WERI-Rb-1 (cell line): ENCODE results near the gene DOK7.

ENCODE experiments used
- DNase-seq: peaks from one replicate; pipeline ENCODE4 v3.0.0-alpha.2; 2020
- H3K27ac ChIP-seq: fragments of 250-450 bp; sonication (Bioruptor Pico); 2 replicates; pipeline ENCODE4 v1.5.1; 2020; ENCODE audit warnings: mild to moderate bottlenecking, moderate library complexity
- H3K27me3 ChIP-seq: fragments of 250-450 bp; sonication (Bioruptor Pico); 2 replicates; pipeline ENCODE4 v1.5.1; 2021; ENCODE audit warnings: mild to moderate bottlenecking, low read depth, moderate library complexity; ENCODE audit not compliant: insufficient read depth, severe bottlenecking
- H3K36me3 ChIP-seq: fragments of 250-450 bp; sonication (Bioruptor Pico); 2 replicates; pipeline ENCODE4 v1.5.1; 2020; ENCODE audit warnings: mild to moderate bottlenecking, moderate library complexity
- H3K4me3 ChIP-seq: 2 replicates; pipeline ENCODE4 v1.5.1; 2011; ENCODE audit warnings: low read depth, mild to moderate bottlenecking, control low read depth, low read length
- H3K9me3 ChIP-seq: fragments of 250-450 bp; sonication (Bioruptor Pico); 2 replicates; pipeline ENCODE4 v1.5.1; 2021; ENCODE audit warnings: mild to moderate bottlenecking, moderate library complexity; ENCODE audit not compliant: severe bottlenecking
- CTCF ChIP-seq: IDR thresholded peaks from 2 replicates; pipeline ENCODE4 v1.5.1; 2011; ENCODE audit warnings: low read depth, mild to moderate bottlenecking, control low read depth, inconsistent platforms, low read length

The DOK7 gene

DNA sequence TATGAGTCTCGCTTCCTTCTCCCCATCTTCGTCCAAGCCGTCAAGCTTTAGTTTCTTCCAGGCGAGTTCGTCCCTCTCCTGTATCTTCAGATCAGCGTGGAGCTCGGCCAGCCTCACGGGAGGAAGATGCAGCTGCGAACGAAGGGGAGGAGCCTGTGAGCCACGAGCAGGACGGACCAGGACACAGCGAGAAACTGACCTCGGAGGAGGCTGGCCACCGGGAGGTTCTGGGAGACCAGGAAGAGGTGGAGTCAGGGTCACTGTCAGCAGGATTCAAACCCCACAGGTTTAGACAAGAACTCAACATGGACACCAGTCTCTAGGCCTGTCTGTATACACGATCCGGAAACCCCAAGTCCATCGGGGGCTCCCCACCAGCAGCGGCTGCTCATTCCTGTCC, 61.8 kb downstream of the DOK7 start:
- Histone ChIP-seq H3K36me3 (peaks cover 80% of the 10 kb centered on the region), H3K9me3 (no peaks in the 10 kb centered on the region), H3K4me3 (no peak overlapping the region), H3K27ac (no peak overlapping the region), H3K27me3 (no peaks in the 10 kb centered on the region)
- no peak for DNase-seq
- TF ChIP-seq CTCF: no peak

DNA sequence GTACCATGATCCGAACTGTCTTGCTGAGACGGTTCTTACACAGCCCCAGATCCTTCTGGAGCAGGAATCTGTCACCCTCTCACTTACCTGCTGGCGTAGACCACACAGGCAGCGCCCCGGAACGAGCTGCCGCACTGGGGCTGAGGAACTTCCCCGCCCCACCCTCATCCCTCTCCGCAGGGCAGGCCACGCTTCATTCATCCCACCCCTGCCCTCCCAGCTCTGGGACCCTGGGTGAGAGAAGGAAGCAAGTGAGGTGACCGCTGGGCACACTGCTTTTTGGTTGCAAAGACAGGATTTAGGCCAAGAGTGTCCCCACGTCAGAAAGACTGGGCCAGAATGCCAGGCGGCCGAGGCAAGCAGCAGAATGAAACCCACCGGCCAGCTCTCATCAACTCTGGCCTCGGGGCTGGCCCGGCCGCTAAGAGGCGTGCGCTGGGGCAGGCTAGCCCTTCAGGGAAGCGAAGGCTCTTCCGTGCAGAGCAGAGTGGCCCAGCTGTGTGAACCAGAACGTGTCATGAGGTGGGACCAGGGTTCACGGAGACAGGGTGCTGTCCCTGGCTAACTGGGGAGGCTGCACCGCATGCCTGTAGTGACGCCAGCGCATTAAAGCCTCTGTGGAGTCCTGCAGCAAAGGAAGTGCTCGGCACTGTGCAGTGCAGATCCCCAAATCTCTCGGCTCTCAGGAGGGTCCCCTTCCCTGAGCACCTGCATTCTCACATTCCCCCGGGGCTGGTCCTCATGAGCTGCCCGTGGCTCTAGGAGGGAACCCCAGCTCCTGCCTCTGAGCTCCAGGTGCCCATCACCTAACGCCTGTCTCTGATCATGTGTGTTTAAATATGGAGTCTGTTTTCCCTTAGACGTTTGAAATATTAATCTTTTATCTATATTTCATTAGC, 62.7 kb downstream of the DOK7 start:
- no peak for TF ChIP-seq CTCF
- H3K36me3 ChIP-seq: peaks cover 79% of the 10 kb centered on the region

GRCh38 chr4:3526456-3526855, 63.4 kb downstream of the DOK7 start:
- TF ChIP-seq CTCF: no peak
- Histone ChIP-seq H3K36me3 (peaks cover 72% of the 10 kb centered on the region), H3K27ac (no peak overlapping the region), H3K9me3 (no peaks in the 10 kb centered on the region), H3K4me3 (no peak overlapping the region), H3K27me3 (no peaks in the 10 kb centered on the region)
- DNase-seq: no peak

More for the DNA sequence above, 62.7 kb downstream of the DOK7 start:
- H3K9me3 ChIP-seq: no peaks in the 10 kb centered on the region
- no peaks in the 10 kb centered on the region for H3K27me3 ChIP-seq
- no peak overlapping the region for H3K27ac ChIP-seq
- no peak for DNase-seq
- no peak overlapping the region for H3K4me3 ChIP-seq

DNA sequence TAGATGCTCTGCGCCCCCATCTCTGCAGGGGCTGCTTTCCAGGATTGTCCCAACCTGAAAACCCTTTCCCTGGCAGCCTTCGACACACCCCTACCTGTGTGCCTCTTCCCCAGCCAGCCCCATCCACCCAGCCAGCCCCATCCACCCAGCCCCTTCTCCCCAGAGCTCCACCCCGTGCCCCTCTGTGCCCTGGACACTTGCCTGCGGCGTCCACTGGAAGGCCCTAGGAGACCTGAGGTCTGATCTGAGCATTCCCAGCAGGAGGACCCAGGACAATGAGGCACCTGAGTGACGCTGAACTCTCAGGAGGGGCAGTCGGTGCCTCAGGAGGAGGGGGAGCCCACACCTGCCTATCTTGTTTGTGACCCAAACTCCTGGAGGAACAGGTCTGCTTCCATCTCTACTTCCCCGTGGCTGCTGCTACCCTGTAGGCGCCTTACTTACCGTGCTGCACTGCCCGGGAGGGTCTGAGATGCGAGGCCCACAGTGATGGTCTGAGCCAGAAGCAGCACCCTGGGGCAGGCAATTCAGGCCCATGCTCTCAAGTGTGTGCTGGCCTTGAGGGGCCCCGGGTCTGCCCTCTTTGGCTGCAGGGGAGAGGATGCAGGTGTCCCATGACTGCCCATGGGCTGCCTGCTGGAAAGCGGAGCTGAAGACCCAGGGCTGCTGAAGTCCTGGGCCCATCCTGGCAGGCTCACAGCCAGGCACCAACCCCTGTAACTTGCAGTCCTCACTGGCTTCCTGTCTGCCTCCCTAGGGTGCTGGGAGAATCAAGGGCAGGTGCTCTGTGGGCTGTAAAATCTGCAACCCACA, 64.2 kb downstream of the DOK7 start:
- Histone ChIP-seq H3K4me3 (no peak overlapping the region), H3K36me3 (peaks cover 66% of the 10 kb centered on the region), H3K27ac (no peak overlapping the region), H3K9me3 (no peaks in the 10 kb centered on the region), H3K27me3 (no peaks in the 10 kb centered on the region)
- no peak for DNase-seq
- TF ChIP-seq CTCF: no peak

GRCh38 chr4:3527914-3528876, 65.1 kb downstream of the DOK7 start:
- no peak for TF ChIP-seq CTCF
- DNase-seq: no peak
- peaks cover 60% of the 10 kb centered on the region for H3K36me3 ChIP-seq

More at GRCh38 chr4:3527914-3528876, 65.1 kb downstream of the DOK7 start:
- H3K9me3 ChIP-seq: no peaks in the 10 kb centered on the region
- no peaks in the 10 kb centered on the region for H3K27me3 ChIP-seq
- no peak overlapping the region for H3K4me3 ChIP-seq
- H3K27ac ChIP-seq: no peak overlapping the region
